IPS DF 6.9 (cell line): ENCODE data around the gene PDE5A.

Experiments used
- DNase-seq: peaks from one replicate; pipeline ENCODE4 v3.0.0-alpha.2; 2013; ENCODE audit warnings: low read depth, low spot score
- H3K27ac ChIP-seq: one replicate; pipeline ENCODE4 v1.5.1; 2013; ENCODE audit warnings: low read length, control low read depth
- H3K27me3 ChIP-seq: 2 replicates; pipeline ENCODE4 v1.6.1; 2013; ENCODE audit warnings: mild to moderate bottlenecking, low read length; ENCODE audit not compliant: control insufficient read depth, insufficient read depth
- H3K36me3 ChIP-seq: 2 replicates; pipeline ENCODE4 v1.6.1; 2013; ENCODE audit warnings: low read length; ENCODE audit not compliant: control insufficient read depth, insufficient read depth
- H3K4me1 ChIP-seq: 2 replicates; pipeline ENCODE4 v1.6.1; 2013; ENCODE audit warnings: low read length; ENCODE audit not compliant: control insufficient read depth, insufficient read depth
- H3K4me3 ChIP-seq: 2 replicates; pipeline ENCODE4 v1.5.1; 2013; ENCODE audit warnings: mild to moderate bottlenecking, low read length
- H3K9me3 ChIP-seq: 2 replicates; pipeline ENCODE4 v1.6.1; 2013; ENCODE audit warnings: low read length, inconsistent platforms; ENCODE audit not compliant: control insufficient read depth, insufficient read depth
- WGBS: extraction: QIAGEN DNeasy Blood & Tissue Kit; methylation state at CpG from one replicate; pipeline ENCODE4 v1.1.7; 2013; ENCODE audit warnings: mixed read lengths, missing lambda C conversion rate; ENCODE audit not compliant: insufficient read length, insufficient coverage; 5-methylcytosine and 5-hydroxymethylcytosine counted together

PDE5A gene

GRCh38 chr4:119587796-119588195 is 40.8 kb downstream of the PDE5A start:
- Histone ChIP-seq H3K27ac (no peak overlapping the region), H3K4me1 (no peaks in the 10 kb centered on the region), H3K36me3 (no peaks in the 10 kb centered on the region), H3K9me3 (no peaks in the 10 kb centered on the region), H3K27me3 (no peaks in the 10 kb centered on the region), H3K4me3 (no peak overlapping the region)
- WGBS: no CpG with 5 or more reads among the region's 3 CpGs
- DNase-seq: no peak

GRCh38 chr4:119585771-119586170 is 42.8 kb downstream of the PDE5A start:
- Histone ChIP-seq H3K27ac (no peak overlapping the region), H3K36me3 (no peaks in the 10 kb centered on the region), H3K4me1 (no peaks in the 10 kb centered on the region), H3K27me3 (no peaks in the 10 kb centered on the region), H3K4me3 (no peak overlapping the region), H3K9me3 (no peaks in the 10 kb centered on the region)
- no CpG with 5 or more reads among the region's 6 CpGs for WGBS
- no peak for DNase-seq

- Histone ChIP-seq H3K4me1 (no peaks in the 10 kb centered on the region), H3K4me3 (no peak overlapping the region), H3K36me3 (no peaks in the 10 kb centered on the region), H3K27ac (no peak overlapping the region), H3K27me3 (no peaks in the 10 kb centered on the region), H3K9me3 (no peaks in the 10 kb centered on the region)
- DNase-seq: no peak
- no CpG with 5 or more reads among the region's 3 CpGs for WGBS
These were observed 47.3 kb downstream of the PDE5A start for GRCh38 chr4:119581190-119581873.

GRCh38 chr4:119580293-119580692 is 48.3 kb downstream of the PDE5A start:
- DNase-seq: no peak
- Histone ChIP-seq H3K27me3 (no peaks in the 10 kb centered on the region), H3K36me3 (no peaks in the 10 kb centered on the region), H3K27ac (no peak overlapping the region), H3K4me3 (no peak overlapping the region), H3K4me1 (no peaks in the 10 kb centered on the region), H3K9me3 (no peaks in the 10 kb centered on the region)
- WGBS: no CpG with 5 or more reads among the region's 3 CpGs

GRCh38 chr4:119579823-119580222 is 48.8 kb downstream of the PDE5A start:
- H3K27me3 ChIP-seq: no peaks in the 10 kb centered on the region
- H3K4me1 ChIP-seq: no peaks in the 10 kb centered on the region
- H3K36me3 ChIP-seq: no peaks in the 10 kb centered on the region
- no CpG with 5 or more reads among the region's 5 CpGs for WGBS
- no peak overlapping the region for H3K4me3 ChIP-seq
- DNase-seq: no peak
- no peaks in the 10 kb centered on the region for H3K9me3 ChIP-seq
- no peak overlapping the region for H3K27ac ChIP-seq

- no peaks in the 10 kb centered on the region for H3K9me3 ChIP-seq
- H3K27ac ChIP-seq: no peak overlapping the region
- H3K27me3 ChIP-seq: no peaks in the 10 kb centered on the region
- WGBS: no CpG with 5 or more reads among the region's 5 CpGs
- no peak overlapping the region for H3K4me3 ChIP-seq
- H3K4me1 ChIP-seq: no peaks in the 10 kb centered on the region
- no peaks in the 10 kb centered on the region for H3K36me3 ChIP-seq
- no peak for DNase-seq
These were observed 58.2 kb downstream of the PDE5A start for GRCh38 chr4:119570401-119570800.

- no peak overlapping the region for H3K27ac ChIP-seq
- no peaks in the 10 kb centered on the region for H3K9me3 ChIP-seq
- no peak for DNase-seq
- H3K4me1 ChIP-seq: no peaks in the 10 kb centered on the region
- no peaks in the 10 kb centered on the region for H3K36me3 ChIP-seq
- no peaks in the 10 kb centered on the region for H3K27me3 ChIP-seq
- H3K4me3 ChIP-seq: no peak overlapping the region
These were observed 64.5 kb downstream of the PDE5A start for GRCh38 chr4:119564106-119564505.

GRCh38 chr4:119559044-119559647 is 69.5 kb downstream of the PDE5A start:
- Histone ChIP-seq H3K27me3 (no peaks in the 10 kb centered on the region), H3K36me3 (no peaks in the 10 kb centered on the region), H3K9me3 (no peaks in the 10 kb centered on the region), H3K4me1 (no peaks in the 10 kb centered on the region), H3K4me3 (no peak overlapping the region), H3K27ac (no peak overlapping the region)
- no peak for DNase-seq

- Histone ChIP-seq H3K27me3 (no peaks in the 10 kb centered on the region), H3K9me3 (no peaks in the 10 kb centered on the region), H3K27ac (no peak overlapping the region), H3K36me3 (no peaks in the 10 kb centered on the region), H3K4me3 (no peak overlapping the region), H3K4me1 (0 out of 2 replicates have a peak, but pooled peaks cover 2% of the 10 kb centered on the region)
- WGBS: no CpG with 5 or more reads among the region's 2 CpGs
- no peak for DNase-seq
These were observed 77.6 kb downstream of the PDE5A start for GRCh38 chr4:119550857-119551532.

- no peak overlapping the region for H3K27ac ChIP-seq
- DNase-seq: no peak
- H3K36me3 ChIP-seq: no peaks in the 10 kb centered on the region
- H3K27me3 ChIP-seq: no peaks in the 10 kb centered on the region
- H3K4me1 ChIP-seq: 0 out of 2 replicates have a peak, but pooled peaks cover 2% of the 10 kb centered on the region
- no peak overlapping the region for H3K4me3 ChIP-seq
- WGBS: 100% methylated on average over 1 of the region's 3 CpGs
- H3K9me3 ChIP-seq: no peaks in the 10 kb centered on the region
These were observed 79.0 kb downstream of the PDE5A start for GRCh38 chr4:119549639-119550038.
